HepG2 (cell line): Measurements from ENCODE around the gene ZPR1. TPM values are rescaled to one million over a fixed set of nuclear protein-coding genes. Genes with fewer than 3 reads are reported as not detected.
A peak's percentile ranks its signal among the peaks of the same experiment; 100 is the strongest.

ENCODE experiments used
- CCDC6 ChIP-seq: sonication (generic); formaldehyde crosslinking; IDR thresholded peaks from 2 replicates; pipeline ENCODE4 v1.8.1; 2022; ENCODE audit warnings: mild to moderate bottlenecking, missing genetic modification reagents, moderate library complexity
- CHD4 ChIP-seq: fragments of 200-600 bp; sonication (generic); IDR thresholded peaks from 2 replicates; pipeline ENCODE4 v1.7.0; 2017; ENCODE audit warnings: mild to moderate bottlenecking, low read length, borderline replicate concordance
- CSRNP2 ChIP-seq: sonication (generic); formaldehyde crosslinking; conservative IDR thresholded peaks from 2 replicates; pipeline ENCODE4 v1.8.0; 2022; ENCODE audit warnings: low read depth, missing genetic modification reagents
- DR1 ChIP-seq: sonication (generic); formaldehyde crosslinking; IDR thresholded peaks from 2 replicates; pipeline ENCODE4 v1.8.0; 2021; ENCODE audit warnings: mild to moderate bottlenecking, missing genetic modification reagents, inconsistent platforms
- GABPA ChIP-seq, 2 experiments: IDR thresholded peaks; 2 replicates each; pipeline ENCODE4 v1.6.1; 2011 to 2016; ENCODE audit warnings: low read depth in 2 of 2, low read length in 1 of 2, missing biosample characterization in 1 of 2, missing genetic modification characterization in 1 of 2
- HHEX ChIP-seq: IDR thresholded peaks from 2 replicates; pipeline ENCODE4 v1.6.1; 2016; ENCODE audit warnings: control low read depth
- HMG20A ChIP-seq: IDR thresholded peaks from 2 replicates; pipeline ENCODE4 v1.6.1; 2016; ENCODE audit warnings: borderline replicate concordance
- MAZ ChIP-seq, 2 experiments: sonication (generic) in 1 of 2; formaldehyde crosslinking in 1 of 2; IDR thresholded peaks; 2 replicates each; pipeline versions ENCODE4 v1.5.0 to v1.6.1; 2012 to 2020; ENCODE audit warnings: low read depth in 2 of 2, mild to moderate bottlenecking in 2 of 2, borderline replicate concordance in 1 of 2, improper control_type of control experiment in 1 of 2, low read length in 1 of 2, missing genetic modification reagents in 1 of 2, moderate library complexity in 1 of 2
- NR2F2 ChIP-seq: IDR thresholded peaks from 2 replicates; pipeline ENCODE4 v1.6.1; 2012; ENCODE audit warnings: low read depth, inconsistent platforms, borderline replicate concordance
- POGK ChIP-seq: sonication (generic); formaldehyde crosslinking; conservative IDR thresholded peaks from 2 replicates; pipeline ENCODE4 v1.8.0; 2022; ENCODE audit warnings: mild to moderate bottlenecking, moderate library complexity, missing genetic modification reagents
- REL ChIP-seq: sonication (generic); formaldehyde crosslinking; conservative IDR thresholded peaks from 2 replicates; pipeline ENCODE4 v1.8.0; 2022; ENCODE audit warnings: mild to moderate bottlenecking, missing genetic modification reagents, moderate library complexity
- SAP130 ChIP-seq: IDR thresholded peaks from 2 replicates; pipeline ENCODE4 v1.6.1; 2016; ENCODE audit warnings: low read depth
- SRY ChIP-seq: sonication (generic); formaldehyde crosslinking; IDR thresholded peaks from 2 replicates; pipeline ENCODE4 v1.8.0; 2022; ENCODE audit warnings: mild to moderate bottlenecking, missing genetic modification reagents
- TFDP2 ChIP-seq: sonication (generic); formaldehyde crosslinking; IDR thresholded peaks from 2 replicates; pipeline ENCODE4 v1.4.0; 2020; ENCODE audit warnings: missing genetic modification reagents
- ZBTB8A ChIP-seq: sonication (generic); formaldehyde crosslinking; IDR thresholded peaks from 2 replicates; pipeline ENCODE4 v1.4.0; 2020; ENCODE audit warnings: mild to moderate bottlenecking, low read depth, missing genetic modification reagents, borderline replicate concordance
- ZHX1 ChIP-seq: sonication (generic); formaldehyde crosslinking; IDR thresholded peaks from 2 replicates; pipeline ENCODE4 v1.8.1; 2022; ENCODE audit warnings: low read depth, mild to moderate bottlenecking, missing genetic modification reagents
- ZNF274 ChIP-seq: sonication (generic); formaldehyde crosslinking; IDR thresholded peaks from 2 replicates; pipeline ENCODE4 v1.5.1; 2020; ENCODE audit warnings: mild to moderate bottlenecking, missing genetic modification reagents
- ZNF770 ChIP-seq: sonication (generic); formaldehyde crosslinking; IDR thresholded peaks from 2 replicates; pipeline ENCODE4 v1.5.0; 2020; ENCODE audit warnings: mild to moderate bottlenecking, missing genetic modification reagents
- polyA plus RNA-seq, 8 experiments: library from polyadenylated mRNA; depleted of rRNA in 3 of 8; stranded (reverse) in 7 of 8; unstranded in 1 of 8; fragments of >200 nt; fragmentation: Illumina TruSeq in 4 of 8; extraction: Trizol in 4 of 8; gene quantifications; 2 replicates each; pipeline versions ENCODE4 v1.2.1 to v1.2.3, GENCODE V29; 2011 to 2016; ENCODE audit warnings: low read depth in 4 of 8, missing spikeins in 1 of 8, mixed read lengths in 1 of 8; ENCODE audit not compliant: insufficient read depth in 1 of 8
- total RNA-seq, 5 experiments: library from RNA; depleted of rRNA; stranded (reverse); fragments of >200 nt; fragmentation: Illumina TruSeq; extraction: Trizol; gene quantifications; 2 replicates each; pipeline ENCODE4 v1.2.3, GENCODE V29; 2016; ENCODE audit warnings: low read depth in 1 of 5

Gene ZPR1
- total and polyA plus RNA-seq, 2 of the 13 experiments (the other 11 are each of a cell fraction or from before 2014, with no cell fraction given), result 40.0 to 79.3 TPM

GRCh38 chr11:116792144-116792868, 4.5 kb upstream of the ZPR1 start (continued):
- TF ChIP-seq DR1 (CRISPR knock-in tag) (peak; percentile 46; the same call in 1 of the 2 replicates), SAP130 (CRISPR knock-in tag) (0 out of 2 replicates have a peak, but pooled peaks have one; percentile 51), HHEX (CRISPR knock-in tag) (no peak), CCDC6 (CRISPR knock-in tag) (peak; percentile 71; the same call in 1 of the 2 replicates), CSRNP2 (CRISPR knock-in tag) (no peak), NR2F2 (peak; percentile 98), ZNF274 (CRISPR knock-in tag) (peak; percentile 70), MAZ (IDR thresholded peaks at IDR 0.05; ENCODE audit: borderline replicate concordance, low read depth, low read length) (no peak; the same call in 1 of the 2 replicates), MAZ (CRISPR knock-in tag; IDR thresholded peaks at IDR 0.05; ENCODE audit: low read depth) (peak; percentile 43), GABPA (IDR thresholded peaks at IDR 0.05; ENCODE audit: low read depth, low read length) (no peak), GABPA (CRISPR knock-in tag; IDR thresholded peaks at IDR 0.05; ENCODE audit: low read depth) (peak; percentile 38; the same call in 1 of the 2 replicates), TFDP2 (CRISPR knock-in tag) (peak; percentile 33; the same call in 1 of the 2 replicates), CHD4 (0 out of 2 replicates have a peak, but pooled peaks have one; percentile 59), HMG20A (0 out of 2 replicates have a peak, but pooled peaks have one; percentile 44), ZHX1 (CRISPR knock-in tag) (peak; percentile 66; the same call in 1 of the 2 replicates), REL (CRISPR knock-in tag) (no peak), ZNF770 (no peak), ZBTB8A (CRISPR knock-in tag) (no peak), POGK (CRISPR knock-in tag) (0 out of 2 replicates have a peak, but pooled peaks have one; percentile 49), SRY (CRISPR knock-in tag) (0 out of 2 replicates have a peak, but pooled peaks have one; percentile 62)
